ENCODE data around the gene PDLIM4.

PDLIM4 gene

DNA sequence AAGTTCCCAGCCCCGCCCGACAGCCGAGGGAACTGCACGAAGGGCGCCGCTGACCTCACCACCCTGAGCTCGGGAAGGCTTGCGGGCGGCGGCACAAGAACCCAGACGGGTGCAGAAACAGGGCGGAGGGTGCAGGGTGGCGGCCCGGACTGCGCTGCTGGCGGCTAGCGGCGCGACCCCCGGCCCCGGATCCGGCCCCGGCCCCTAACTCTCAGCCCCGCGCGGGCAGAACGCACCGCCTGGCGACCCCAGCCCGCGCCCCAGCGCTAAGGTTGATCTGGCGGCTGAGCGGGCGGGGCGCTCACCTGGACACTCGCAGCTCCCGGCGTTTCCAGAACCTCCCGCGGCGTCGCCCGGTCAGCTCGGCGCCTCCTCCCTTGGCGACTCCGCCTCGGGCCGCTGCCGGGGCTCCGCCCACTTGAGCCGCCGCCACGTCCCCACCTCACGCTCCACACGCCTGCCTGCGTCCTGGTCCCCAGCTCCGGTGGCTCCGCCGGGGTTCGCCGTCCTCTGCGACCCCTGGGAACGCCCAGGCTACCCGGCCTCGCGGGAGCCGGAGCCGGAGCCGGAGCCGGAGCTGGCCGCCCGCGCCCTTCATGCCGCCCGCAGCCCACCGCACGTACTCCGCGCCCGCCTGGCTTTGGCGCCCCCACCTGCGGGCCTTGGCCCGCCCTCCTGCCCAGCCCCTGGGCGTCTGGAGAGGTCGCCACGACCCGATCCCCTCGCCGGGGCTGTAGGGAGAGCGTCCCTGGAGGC is 29.8 kb upstream of the PDLIM4 start, which contains the start of gene P4HA2:
Gene P4HA2 (minus strand): TSS at position 369 of the 756 bp plus-strand sequence. CDS start 9,227 bp downstream, outside the sequence.
- Histone ChIP-seq H3K27me3 (ENCODE audit: insufficient read depth, poor library complexity, severe bottlenecking) (no peaks in the 10 kb centered on the region), H3K27ac (replicated peaks) (no peak within 1 kb of the TSS), H3K4me3 (replicated peaks; ENCODE audit: insufficient read depth, low read length) (peak within 1 kb of the TSS; percentile 48)
- DNase-seq (ENCODE audit: low read depth in 1 of 2, low spot score in 1 of 2), result peak; percentile 8 to 33
- no peak for TF ChIP-seq POLR2AphosphoS5 (IDR thresholded peaks at IDR 0.05; ENCODE audit: low read depth)

DNA sequence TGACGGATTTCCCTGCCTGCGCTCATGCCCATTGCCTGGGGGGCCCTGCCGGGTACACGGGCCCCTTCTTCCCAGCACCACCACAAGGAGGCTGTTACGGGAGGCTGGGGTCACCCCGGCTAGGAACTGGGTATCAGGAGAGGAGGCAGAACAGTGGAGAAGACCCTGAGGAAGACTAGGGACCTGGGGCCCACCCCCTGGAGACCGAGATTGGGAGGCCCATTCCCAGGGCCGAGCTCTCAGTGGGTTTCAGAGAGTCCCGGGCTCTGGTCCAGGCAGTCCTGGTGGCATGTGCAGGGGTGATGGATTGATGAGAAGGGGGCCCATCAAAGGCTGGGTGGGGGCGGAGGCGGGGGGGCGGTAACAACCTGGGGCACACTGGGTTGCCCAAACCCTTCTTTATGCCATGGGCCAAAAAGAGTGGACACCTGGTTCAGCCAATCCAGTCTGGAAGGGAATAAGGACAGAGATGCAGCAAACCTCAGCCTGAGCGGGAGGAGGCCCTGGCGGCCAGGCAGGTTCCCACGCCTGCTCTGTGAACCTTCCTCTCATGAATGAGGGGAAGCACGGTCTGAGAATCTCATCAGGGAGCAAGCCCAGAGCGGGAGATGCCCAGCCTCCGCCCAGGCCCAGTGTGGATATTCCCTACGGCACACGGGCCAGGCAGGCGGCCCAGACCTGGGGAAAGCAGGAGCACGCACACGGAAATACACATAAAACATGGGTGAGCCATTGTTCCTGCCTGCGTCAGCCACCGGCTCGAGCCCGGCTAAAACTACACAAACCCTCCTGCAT is 29.1 kb upstream of the PDLIM4 start:
- no peak for DNase-seq (ENCODE audit: low read depth in 1 of 2, low spot score in 1 of 2)
- TF ChIP-seq, protein P1, sequence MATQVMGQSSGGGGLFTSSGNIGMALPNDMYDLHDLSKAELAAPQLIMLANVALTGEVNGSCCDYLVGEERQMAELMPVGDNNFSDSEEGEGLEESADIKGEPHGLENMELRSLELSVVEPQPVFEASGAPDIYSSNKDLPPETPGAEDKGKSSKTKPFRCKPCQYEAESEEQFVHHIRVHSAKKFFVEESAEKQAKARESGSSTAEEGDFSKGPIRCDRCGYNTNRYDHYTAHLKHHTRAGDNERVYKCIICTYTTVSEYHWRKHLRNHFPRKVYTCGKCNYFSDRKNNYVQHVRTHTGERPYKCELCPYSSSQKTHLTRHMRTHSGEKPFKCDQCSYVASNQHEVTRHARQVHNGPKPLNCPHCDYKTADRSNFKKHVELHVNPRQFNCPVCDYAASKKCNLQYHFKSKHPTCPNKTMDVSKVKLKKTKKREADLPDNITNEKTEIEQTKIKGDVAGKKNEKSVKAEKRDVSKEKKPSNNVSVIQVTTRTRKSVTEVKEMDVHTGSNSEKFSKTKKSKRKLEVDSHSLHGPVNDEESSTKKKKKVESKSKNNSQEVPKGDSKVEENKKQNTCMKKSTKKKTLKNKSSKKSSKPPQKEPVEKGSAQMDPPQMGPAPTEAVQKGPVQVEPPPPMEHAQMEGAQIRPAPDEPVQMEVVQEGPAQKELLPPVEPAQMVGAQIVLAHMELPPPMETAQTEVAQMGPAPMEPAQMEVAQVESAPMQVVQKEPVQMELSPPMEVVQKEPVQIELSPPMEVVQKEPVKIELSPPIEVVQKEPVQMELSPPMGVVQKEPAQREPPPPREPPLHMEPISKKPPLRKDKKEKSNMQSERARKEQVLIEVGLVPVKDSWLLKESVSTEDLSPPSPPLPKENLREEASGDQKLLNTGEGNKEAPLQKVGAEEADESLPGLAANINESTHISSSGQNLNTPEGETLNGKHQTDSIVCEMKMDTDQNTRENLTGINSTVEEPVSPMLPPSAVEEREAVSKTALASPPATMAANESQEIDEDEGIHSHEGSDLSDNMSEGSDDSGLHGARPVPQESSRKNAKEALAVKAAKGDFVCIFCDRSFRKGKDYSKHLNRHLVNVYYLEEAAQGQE (IDR thresholded peaks at IDR 0.05; ENCODE audit: insufficient replicate concordance, low read depth), result no peak
- TF ChIP-seq SPI1 (IDR thresholded peaks at IDR 0.05; ENCODE audit: borderline replicate concordance, low read depth), result no peak
- no peak for TF ChIP-seq POLR2AphosphoS5 (IDR thresholded peaks at IDR 0.05; ENCODE audit: low read depth)
- TF ChIP-seq, protein P2, sequence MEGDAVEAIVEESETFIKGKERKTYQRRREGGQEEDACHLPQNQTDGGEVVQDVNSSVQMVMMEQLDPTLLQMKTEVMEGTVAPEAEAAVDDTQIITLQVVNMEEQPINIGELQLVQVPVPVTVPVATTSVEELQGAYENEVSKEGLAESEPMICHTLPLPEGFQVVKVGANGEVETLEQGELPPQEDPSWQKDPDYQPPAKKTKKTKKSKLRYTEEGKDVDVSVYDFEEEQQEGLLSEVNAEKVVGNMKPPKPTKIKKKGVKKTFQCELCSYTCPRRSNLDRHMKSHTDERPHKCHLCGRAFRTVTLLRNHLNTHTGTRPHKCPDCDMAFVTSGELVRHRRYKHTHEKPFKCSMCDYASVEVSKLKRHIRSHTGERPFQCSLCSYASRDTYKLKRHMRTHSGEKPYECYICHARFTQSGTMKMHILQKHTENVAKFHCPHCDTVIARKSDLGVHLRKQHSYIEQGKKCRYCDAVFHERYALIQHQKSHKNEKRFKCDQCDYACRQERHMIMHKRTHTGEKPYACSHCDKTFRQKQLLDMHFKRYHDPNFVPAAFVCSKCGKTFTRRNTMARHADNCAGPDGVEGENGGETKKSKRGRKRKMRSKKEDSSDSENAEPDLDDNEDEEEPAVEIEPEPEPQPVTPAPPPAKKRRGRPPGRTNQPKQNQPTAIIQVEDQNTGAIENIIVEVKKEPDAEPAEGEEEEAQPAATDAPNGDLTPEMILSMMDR (IDR thresholded peaks at IDR 0.05; ENCODE audit: insufficient read depth, low read length), result no peak
- no peak for TF ChIP-seq GABPA (IDR thresholded peaks at IDR 0.05; ENCODE audit: low read depth)
- no peaks in the 10 kb centered on the region for H3K27me3 ChIP-seq (ENCODE audit: insufficient read depth, poor library complexity, severe bottlenecking)
- H3K4me3 ChIP-seq (replicated peaks; ENCODE audit: insufficient read depth, low read length), result peak overlapping the region; percentile 48
- no peak overlapping the region for H3K27ac ChIP-seq (replicated peaks)

DNA sequence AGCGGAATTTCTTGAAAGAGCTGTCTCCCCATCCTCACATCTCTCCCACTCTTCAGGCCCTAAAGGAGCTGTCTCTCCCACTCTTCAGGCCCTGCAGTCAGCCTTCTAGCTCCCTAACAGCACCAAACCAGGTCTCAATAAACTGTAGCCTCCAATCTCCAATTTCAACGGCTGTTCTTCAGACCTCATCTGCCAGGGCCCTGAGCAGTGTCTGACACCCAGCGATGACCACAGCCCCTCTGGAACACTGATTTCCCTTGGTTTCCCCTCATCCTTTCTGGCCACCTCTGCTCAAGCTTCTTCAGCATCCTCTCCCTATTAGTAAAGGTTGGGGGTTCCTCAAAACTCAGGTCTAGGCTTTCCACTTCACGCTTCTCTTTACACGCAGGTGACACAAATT is 28.3 kb upstream of the PDLIM4 start:
- no peak for DNase-seq (ENCODE audit: low read depth in 1 of 2, low spot score in 1 of 2)
- Histone ChIP-seq H3K4me3 (replicated peaks; ENCODE audit: insufficient read depth, low read length) (no peak overlapping the region), H3K27ac (replicated peaks) (no peak overlapping the region), H3K27me3 (ENCODE audit: insufficient read depth, poor library complexity, severe bottlenecking) (no peaks in the 10 kb centered on the region)
- TF ChIP-seq GABPA (IDR thresholded peaks at IDR 0.05; ENCODE audit: low read depth) (no peak), POLR2AphosphoS5 (IDR thresholded peaks at IDR 0.05; ENCODE audit: low read depth) (no peak), SPI1 (IDR thresholded peaks at IDR 0.05; ENCODE audit: borderline replicate concordance, low read depth) (no peak)
- TF ChIP-seq, protein P2 (IDR thresholded peaks at IDR 0.05; ENCODE audit: insufficient read depth, low read length), result no peak
- TF ChIP-seq, protein P1 (IDR thresholded peaks at IDR 0.05; ENCODE audit: insufficient replicate concordance, low read depth), result no peak

DNA sequence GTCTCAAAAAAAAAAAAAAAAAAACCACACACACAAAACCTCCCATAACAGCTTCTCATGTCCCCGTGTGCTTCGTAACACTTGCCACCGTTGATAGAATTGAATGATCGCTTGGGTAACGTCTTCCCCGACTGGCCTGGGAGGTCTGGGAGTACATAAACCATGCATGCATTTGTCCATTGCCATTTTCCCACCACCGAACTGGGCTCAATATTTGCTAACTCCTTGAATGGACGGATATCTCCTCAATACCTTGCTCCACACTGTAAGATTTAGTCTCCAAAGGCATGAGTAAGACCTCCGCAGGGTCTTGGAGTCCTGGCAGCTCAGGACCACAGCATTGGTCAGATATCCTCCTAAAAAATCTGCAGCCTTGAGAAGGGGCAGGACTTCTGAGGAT is 26.6 kb upstream of the PDLIM4 start:
- no peak for TF ChIP-seq GABPA (IDR thresholded peaks at IDR 0.05; ENCODE audit: low read depth)
- TF ChIP-seq, protein P2 (IDR thresholded peaks at IDR 0.05; ENCODE audit: insufficient read depth, low read length), result no peak
- TF ChIP-seq POLR2AphosphoS5 (IDR thresholded peaks at IDR 0.05; ENCODE audit: low read depth), result no peak
- TF ChIP-seq, protein P1 (IDR thresholded peaks at IDR 0.05; ENCODE audit: insufficient replicate concordance, low read depth), result no peak
- no peak for TF ChIP-seq SPI1 (IDR thresholded peaks at IDR 0.05; ENCODE audit: borderline replicate concordance, low read depth)
- Histone ChIP-seq H3K27ac (replicated peaks) (no peak overlapping the region), H3K27me3 (ENCODE audit: insufficient read depth, poor library complexity, severe bottlenecking) (no peaks in the 10 kb centered on the region), H3K4me3 (replicated peaks; ENCODE audit: insufficient read depth, low read length) (no peak overlapping the region)
- no peak for DNase-seq (ENCODE audit: low read depth in 1 of 2, low spot score in 1 of 2)
